A549 (cell line): Measurements from ENCODE around the gene CDC42.

ENCODE experiments used
- EP300 ChIP-seq, 2 experiments: fragments of >200 bp; sonication (Bioruptor Twin); formaldehyde crosslinking; IDR thresholded peaks; 2 replicates in 1 of 2; 3 replicates in 1 of 2; pipeline ENCODE4 v1.6.1; 2016 to 2017
- POLR2A ChIP-seq: IDR thresholded peaks from 2 replicates; pipeline ENCODE4 v1.6.1; 2012; ENCODE audit warnings: mild to moderate bottlenecking, low read length
- RNF2 ChIP-seq: fragments of 200-600 bp; sonication (generic); IDR thresholded peaks from 2 replicates; pipeline ENCODE4 v1.6.1; 2016; ENCODE audit warnings: low read depth, mild to moderate bottlenecking, antibody characterized with exemption, moderate library complexity, borderline replicate concordance
- TF ChIP-seq, protein P1 (sequence below): fragments of 150-350 bp; IDR thresholded peaks from 2 replicates; pipeline ENCODE4 v1.6.1; 2014; ENCODE audit warnings: low read depth, mild to moderate bottlenecking, low read length
- TF ChIP-seq, protein P2 (sequence below): fragments of >200 bp; sonication (Bioruptor Twin); formaldehyde crosslinking; IDR thresholded peaks from 3 replicates; pipeline ENCODE4 v1.5.1; 2016

DNA sequence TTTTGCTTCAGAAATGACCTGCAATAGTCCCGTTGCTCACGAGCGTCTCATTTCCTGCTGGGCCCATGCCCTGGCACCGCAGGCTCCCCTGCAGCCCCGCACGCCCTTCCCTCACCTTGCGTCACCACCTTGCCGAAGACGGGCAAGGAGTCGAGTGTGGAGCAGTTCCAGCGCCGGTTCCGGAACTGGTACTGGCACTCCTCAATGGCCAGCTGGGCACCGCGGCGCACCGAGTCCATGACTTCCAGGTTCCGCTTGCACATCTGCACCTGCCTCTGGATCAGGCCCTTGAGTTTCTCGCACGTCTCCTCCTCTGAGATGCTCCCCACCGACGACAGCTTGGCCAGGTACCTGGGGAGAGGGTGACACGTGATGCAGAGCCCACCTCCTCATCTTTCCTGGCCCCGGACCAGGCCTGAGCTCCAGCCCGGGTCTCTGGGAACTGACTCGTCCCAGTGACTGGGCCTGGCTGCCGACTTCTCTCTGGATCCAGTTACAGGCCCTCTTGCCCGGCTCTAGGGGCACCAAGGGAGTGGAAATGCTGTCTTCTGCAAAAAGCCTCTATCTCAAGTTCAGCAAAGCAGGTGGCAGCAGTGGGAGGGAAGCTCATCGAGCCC, 77.1 kb downstream of the CDC42 start:
- no peak for TF ChIP-seq EP300 (IDR thresholded peaks at IDR 0.05)
- TF ChIP-seq RNF2: no peak
- TF ChIP-seq POLR2A: no peak
- TF ChIP-seq, protein P1, sequence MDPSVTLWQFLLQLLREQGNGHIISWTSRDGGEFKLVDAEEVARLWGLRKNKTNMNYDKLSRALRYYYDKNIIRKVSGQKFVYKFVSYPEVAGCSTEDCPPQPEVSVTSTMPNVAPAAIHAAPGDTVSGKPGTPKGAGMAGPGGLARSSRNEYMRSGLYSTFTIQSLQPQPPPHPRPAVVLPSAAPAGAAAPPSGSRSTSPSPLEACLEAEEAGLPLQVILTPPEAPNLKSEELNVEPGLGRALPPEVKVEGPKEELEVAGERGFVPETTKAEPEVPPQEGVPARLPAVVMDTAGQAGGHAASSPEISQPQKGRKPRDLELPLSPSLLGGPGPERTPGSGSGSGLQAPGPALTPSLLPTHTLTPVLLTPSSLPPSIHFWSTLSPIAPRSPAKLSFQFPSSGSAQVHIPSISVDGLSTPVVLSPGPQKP: no peak
- TF ChIP-seq, protein P2, sequence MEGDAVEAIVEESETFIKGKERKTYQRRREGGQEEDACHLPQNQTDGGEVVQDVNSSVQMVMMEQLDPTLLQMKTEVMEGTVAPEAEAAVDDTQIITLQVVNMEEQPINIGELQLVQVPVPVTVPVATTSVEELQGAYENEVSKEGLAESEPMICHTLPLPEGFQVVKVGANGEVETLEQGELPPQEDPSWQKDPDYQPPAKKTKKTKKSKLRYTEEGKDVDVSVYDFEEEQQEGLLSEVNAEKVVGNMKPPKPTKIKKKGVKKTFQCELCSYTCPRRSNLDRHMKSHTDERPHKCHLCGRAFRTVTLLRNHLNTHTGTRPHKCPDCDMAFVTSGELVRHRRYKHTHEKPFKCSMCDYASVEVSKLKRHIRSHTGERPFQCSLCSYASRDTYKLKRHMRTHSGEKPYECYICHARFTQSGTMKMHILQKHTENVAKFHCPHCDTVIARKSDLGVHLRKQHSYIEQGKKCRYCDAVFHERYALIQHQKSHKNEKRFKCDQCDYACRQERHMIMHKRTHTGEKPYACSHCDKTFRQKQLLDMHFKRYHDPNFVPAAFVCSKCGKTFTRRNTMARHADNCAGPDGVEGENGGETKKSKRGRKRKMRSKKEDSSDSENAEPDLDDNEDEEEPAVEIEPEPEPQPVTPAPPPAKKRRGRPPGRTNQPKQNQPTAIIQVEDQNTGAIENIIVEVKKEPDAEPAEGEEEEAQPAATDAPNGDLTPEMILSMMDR: no peak
